MM.1S (cell line): ENCODE results near the gene GNG13.

Experiments
- DNase-seq: peaks from one replicate; pipeline ENCODE4 v3.0.0-alpha.2; 2015
- H2AFZ ChIP-seq: fragments of 300-600 bp; sonication (generic); 2 replicates; pipeline ENCODE4 v1.6.0; 2016; ENCODE audit warnings: antibody characterized with exemption, low read length
- H3F3A ChIP-seq: fragments of 300-600 bp; sonication (generic); 2 replicates; pipeline ENCODE4 v1.6.1; 2016; ENCODE audit warnings: mild to moderate bottlenecking, antibody characterized with exemption, low read length, moderate library complexity, mixed read lengths; ENCODE audit not compliant: insufficient read depth
- H3K27ac ChIP-seq: fragments of 300-600 bp; sonication (generic); 2 replicates; pipeline ENCODE4 v1.5.1; 2016; ENCODE audit warnings: mild to moderate bottlenecking, low read length
- H3K27me3 ChIP-seq: fragments of 300-600 bp; sonication (generic); replicated peaks from 2 replicates; pipeline ENCODE4 v1.6.0; 2016; ENCODE audit warnings: low read length; ENCODE audit not compliant: insufficient read depth
- H3K36me3 ChIP-seq: fragments of 300-600 bp; sonication (generic); replicated peaks from 2 replicates; pipeline ENCODE4 v1.6.1; 2016; ENCODE audit warnings: mild to moderate bottlenecking, low read length, mixed read lengths; ENCODE audit not compliant: insufficient read depth
- H3K4me1 ChIP-seq: fragments of 300-600 bp; sonication (generic); 2 replicates; pipeline ENCODE4 v1.6.1; 2016; ENCODE audit warnings: low read length, mixed read lengths
- H3K4me2 ChIP-seq: fragments of 300-600 bp; sonication (generic); 2 replicates; pipeline ENCODE4 v1.6.0; 2016; ENCODE audit warnings: low read depth, low read length
- H3K4me3 ChIP-seq: fragments of 300-600 bp; sonication (generic); 2 replicates; pipeline ENCODE4 v1.5.1; 2016; ENCODE audit warnings: low read length, mixed read lengths
- H3K79me2 ChIP-seq: fragments of 300-600 bp; sonication (generic); 2 replicates; pipeline ENCODE4 v1.6.1; 2016; ENCODE audit warnings: mixed run types, low read length, mixed read lengths
- H3K9ac ChIP-seq: fragments of 300-600 bp; sonication (generic); 2 replicates; pipeline ENCODE4 v1.6.1; 2016; ENCODE audit warnings: low read length, mixed read lengths
- H3K9me2 ChIP-seq: fragments of 300-600 bp; sonication (generic); replicated peaks from 2 replicates; pipeline ENCODE4 v1.6.1; 2016; ENCODE audit warnings: mild to moderate bottlenecking, low read length, mixed read lengths; ENCODE audit not compliant: insufficient read depth
- H3K9me3 ChIP-seq: fragments of 300-600 bp; sonication (generic); replicated peaks from 2 replicates; pipeline ENCODE4 v1.6.1; 2016; ENCODE audit warnings: mild to moderate bottlenecking, low read length, mixed read lengths; ENCODE audit not compliant: insufficient read depth
- H4K20me1 ChIP-seq: fragments of 300-600 bp; sonication (generic); 2 replicates; pipeline ENCODE4 v1.6.1; 2016; ENCODE audit warnings: mild to moderate bottlenecking, low read length, moderate library complexity, mixed read lengths; ENCODE audit not compliant: insufficient read depth
- EZH2 ChIP-seq: fragments of 300-600 bp; sonication (generic); optimal IDR thresholded peaks from 2 replicates; pipeline ENCODE3; 2017; ENCODE audit warnings: low read depth, mild to moderate bottlenecking, antibody characterized with exemption, low read length, mixed read lengths
- EZH2phosphoT487 ChIP-seq: fragments of 300-600 bp; sonication (generic); IDR thresholded peaks from 2 replicates; pipeline ENCODE4 v1.6.1; 2018; ENCODE audit warnings: antibody characterized with exemption, low read length
- TF ChIP-seq, protein P1 (sequence below): fragments of 300-600 bp; sonication (generic); IDR thresholded peaks from 2 replicates; pipeline ENCODE4 v1.5.1; 2016; ENCODE audit warnings: antibody characterized with exemption, low read length, mixed read lengths

The GNG13 gene

DNA sequence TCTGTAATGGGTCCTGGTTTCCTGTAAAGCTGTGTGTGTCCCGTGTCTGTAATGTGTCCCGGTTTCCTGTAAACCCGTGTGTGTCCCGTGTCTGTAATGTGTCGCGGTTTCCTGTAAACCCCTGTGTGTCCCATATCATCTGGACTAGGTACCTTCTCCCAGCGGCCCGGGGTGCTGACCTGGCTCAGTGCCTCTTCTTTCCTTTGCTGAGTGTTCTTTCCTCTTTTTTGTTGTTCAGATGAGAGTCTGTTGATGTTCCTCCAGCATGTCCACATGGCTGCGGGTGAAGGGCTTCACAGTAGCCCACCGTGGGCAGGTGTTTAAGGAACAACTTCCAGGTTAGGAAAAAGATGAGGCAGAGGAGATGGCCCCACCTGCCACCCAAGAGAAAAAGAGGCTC is 46.6 kb upstream of the GNG13 start:
- H3K36me3 ChIP-seq: no peaks in the 10 kb centered on the region
- no peak overlapping the region for H3K9ac ChIP-seq
- H2AFZ ChIP-seq: no peak overlapping the region
- H3K9me3 ChIP-seq: no peaks in the 10 kb centered on the region
- DNase-seq: no peak
- no peaks in the 10 kb centered on the region for H3F3A ChIP-seq
- no peaks in the 10 kb centered on the region for H3K79me2 ChIP-seq
- H4K20me1 ChIP-seq: no peaks in the 10 kb centered on the region
- no peak overlapping the region for H3K27ac ChIP-seq
- H3K4me3 ChIP-seq: no peak overlapping the region
- H3K4me2 ChIP-seq: no peak overlapping the region
- no peaks in the 10 kb centered on the region for H3K9me2 ChIP-seq
- no peaks in the 10 kb centered on the region for H3K4me1 ChIP-seq
- TF ChIP-seq, protein P1, sequence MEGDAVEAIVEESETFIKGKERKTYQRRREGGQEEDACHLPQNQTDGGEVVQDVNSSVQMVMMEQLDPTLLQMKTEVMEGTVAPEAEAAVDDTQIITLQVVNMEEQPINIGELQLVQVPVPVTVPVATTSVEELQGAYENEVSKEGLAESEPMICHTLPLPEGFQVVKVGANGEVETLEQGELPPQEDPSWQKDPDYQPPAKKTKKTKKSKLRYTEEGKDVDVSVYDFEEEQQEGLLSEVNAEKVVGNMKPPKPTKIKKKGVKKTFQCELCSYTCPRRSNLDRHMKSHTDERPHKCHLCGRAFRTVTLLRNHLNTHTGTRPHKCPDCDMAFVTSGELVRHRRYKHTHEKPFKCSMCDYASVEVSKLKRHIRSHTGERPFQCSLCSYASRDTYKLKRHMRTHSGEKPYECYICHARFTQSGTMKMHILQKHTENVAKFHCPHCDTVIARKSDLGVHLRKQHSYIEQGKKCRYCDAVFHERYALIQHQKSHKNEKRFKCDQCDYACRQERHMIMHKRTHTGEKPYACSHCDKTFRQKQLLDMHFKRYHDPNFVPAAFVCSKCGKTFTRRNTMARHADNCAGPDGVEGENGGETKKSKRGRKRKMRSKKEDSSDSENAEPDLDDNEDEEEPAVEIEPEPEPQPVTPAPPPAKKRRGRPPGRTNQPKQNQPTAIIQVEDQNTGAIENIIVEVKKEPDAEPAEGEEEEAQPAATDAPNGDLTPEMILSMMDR: no peak
- TF ChIP-seq EZH2phosphoT487 (no peak), EZH2 (no peak)
- H3K27me3 ChIP-seq: peaks cover 83% of the 10 kb centered on the region

GRCh38 chr16:845351-845745 is 44.8 kb upstream of the GNG13 start:
- Histone ChIP-seq H3K4me2 (no peak overlapping the region), H3K27ac (no peak overlapping the region), H3K27me3 (peaks cover 83% of the 10 kb centered on the region), H3K79me2 (no peaks in the 10 kb centered on the region), H3K36me3 (no peaks in the 10 kb centered on the region), H2AFZ (no peak overlapping the region), H3K9me2 (no peaks in the 10 kb centered on the region), H3K9ac (no peak overlapping the region), H3K4me3 (no peak overlapping the region), H3F3A (no peaks in the 10 kb centered on the region), H4K20me1 (no peaks in the 10 kb centered on the region), H3K9me3 (no peaks in the 10 kb centered on the region), H3K4me1 (no peaks in the 10 kb centered on the region)
- TF ChIP-seq EZH2: no peak
- DNase-seq: no peak

DNA sequence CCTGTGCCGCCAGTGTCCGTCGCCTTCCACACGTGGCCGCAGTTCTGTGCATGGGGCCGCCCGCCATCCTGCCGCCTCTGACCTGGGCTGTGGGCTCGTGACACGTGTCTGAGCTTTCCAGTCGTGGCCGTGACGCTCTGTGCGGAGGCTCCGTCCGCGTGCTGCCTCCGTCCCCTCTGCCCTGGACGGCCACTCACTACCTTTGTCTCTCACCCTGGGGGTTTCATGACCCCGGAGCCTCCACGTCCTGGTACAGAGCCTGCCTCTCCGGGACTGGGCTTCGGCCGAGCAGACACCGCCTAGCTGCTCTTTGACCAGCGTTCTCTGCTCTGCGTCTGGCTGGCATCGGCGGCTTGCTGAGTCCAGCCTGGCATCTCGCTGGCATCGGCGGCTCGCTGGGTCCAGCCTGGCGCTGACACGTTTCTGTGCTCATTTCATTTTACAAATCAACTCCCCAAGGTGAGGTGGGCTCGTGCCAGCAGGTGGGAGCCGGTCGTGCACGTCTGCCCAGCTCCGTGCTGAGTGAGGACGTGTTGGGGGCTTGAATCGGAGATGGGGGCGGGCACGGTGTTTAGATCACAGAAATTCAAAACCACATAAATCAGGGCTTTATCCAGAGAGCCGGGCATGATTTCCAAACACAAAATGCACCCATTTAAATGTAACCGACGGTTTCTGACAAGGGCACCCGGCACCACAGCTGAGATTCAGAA is 44.3 kb upstream of the GNG13 start:
- H3K9me2 ChIP-seq: no peaks in the 10 kb centered on the region
- no peaks in the 10 kb centered on the region for H3K4me1 ChIP-seq
- H2AFZ ChIP-seq: no peak overlapping the region
- DNase-seq: no peak
- TF ChIP-seq EZH2phosphoT487: no peak
- TF ChIP-seq EZH2: no peak
- TF ChIP-seq, protein P1: no peak
- H3K36me3 ChIP-seq: no peaks in the 10 kb centered on the region
- no peaks in the 10 kb centered on the region for H3F3A ChIP-seq
- no peaks in the 10 kb centered on the region for H3K9me3 ChIP-seq
- no peaks in the 10 kb centered on the region for H3K79me2 ChIP-seq
- peaks cover 83% of the 10 kb centered on the region for H3K27me3 ChIP-seq
- no peaks in the 10 kb centered on the region for H4K20me1 ChIP-seq
- no peak overlapping the region for H3K27ac ChIP-seq
- no peak overlapping the region for H3K4me2 ChIP-seq
- H3K9ac ChIP-seq: no peak overlapping the region
- H3K4me3 ChIP-seq: no peak overlapping the region

DNA sequence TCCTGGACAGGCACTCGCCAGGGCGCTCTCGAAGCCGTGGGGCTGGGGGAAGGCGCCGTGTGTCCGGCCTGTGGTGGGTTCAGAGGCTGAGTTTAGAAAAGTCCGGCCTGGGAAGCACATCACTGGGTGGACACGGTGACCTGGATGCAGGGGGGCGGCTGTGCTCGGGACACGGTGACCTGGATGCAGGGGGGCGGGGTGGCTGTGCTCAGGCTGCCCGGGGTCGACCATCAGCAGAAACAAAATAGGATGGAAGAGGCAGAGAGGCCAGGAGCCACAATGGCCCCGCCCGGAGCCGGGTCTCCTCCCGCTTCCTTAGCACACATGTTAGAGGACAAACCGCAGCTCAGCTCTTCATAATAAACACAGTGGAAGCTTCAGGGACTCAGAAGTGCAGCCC is 43.2 kb upstream of the GNG13 start:
- H3K4me1 ChIP-seq: no peaks in the 10 kb centered on the region
- no peak overlapping the region for H3K9ac ChIP-seq
- H3K4me3 ChIP-seq: no peak overlapping the region
- H3K4me2 ChIP-seq: no peak overlapping the region
- DNase-seq: no peak
- no peaks in the 10 kb centered on the region for H3F3A ChIP-seq
- no peaks in the 10 kb centered on the region for H3K79me2 ChIP-seq
- no peaks in the 10 kb centered on the region for H4K20me1 ChIP-seq
- H3K9me3 ChIP-seq: no peaks in the 10 kb centered on the region
- no peak overlapping the region for H2AFZ ChIP-seq
- no peak overlapping the region for H3K27ac ChIP-seq
- TF ChIP-seq EZH2: no peak
- TF ChIP-seq, protein P1: no peak
- TF ChIP-seq EZH2phosphoT487: no peak
- H3K27me3 ChIP-seq: peaks cover 77% of the 10 kb centered on the region
- H3K9me2 ChIP-seq: no peaks in the 10 kb centered on the region
- H3K36me3 ChIP-seq: no peaks in the 10 kb centered on the region
